HG02588 (cell line): ENCODE data around the gene ENOSF1.
"Not testable (repeated sequence)": the region's sequence is repeated elsewhere in the genome, so short reads cannot be mapped to it uniquely, and the experiment has no call there.

Experiments
- ATAC-seq: cut with Tn5 transposase; IDR thresholded peaks from one replicate; pipeline ENCODE4 v1.9.1; 2021; ENCODE audit warnings: mild to moderate bottlenecking, moderate library complexity; ENCODE audit not compliant: unreplicated experiment

Gene ENOSF1

DNA sequence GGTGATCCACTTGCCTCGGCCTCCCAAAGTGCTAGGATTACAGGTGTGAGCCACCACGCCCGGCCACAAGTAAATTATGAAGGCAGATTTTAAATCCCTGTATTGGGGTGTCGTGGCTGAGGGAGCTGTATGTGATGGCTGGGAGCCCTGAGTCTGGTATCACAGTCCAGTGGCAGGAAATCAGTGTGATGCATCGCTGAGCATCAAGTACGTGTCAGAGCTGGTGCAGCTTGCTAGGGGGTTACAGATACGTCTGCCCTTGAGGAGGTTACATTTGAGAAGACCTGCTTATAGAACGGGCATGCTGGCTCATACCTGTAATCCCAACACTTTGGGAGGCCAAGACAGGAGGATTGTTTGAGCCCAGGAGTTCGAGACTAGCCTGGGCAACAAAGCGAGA is 4.3 kb downstream of the ENOSF1 start:
- no peak for ATAC-seq

DNA sequence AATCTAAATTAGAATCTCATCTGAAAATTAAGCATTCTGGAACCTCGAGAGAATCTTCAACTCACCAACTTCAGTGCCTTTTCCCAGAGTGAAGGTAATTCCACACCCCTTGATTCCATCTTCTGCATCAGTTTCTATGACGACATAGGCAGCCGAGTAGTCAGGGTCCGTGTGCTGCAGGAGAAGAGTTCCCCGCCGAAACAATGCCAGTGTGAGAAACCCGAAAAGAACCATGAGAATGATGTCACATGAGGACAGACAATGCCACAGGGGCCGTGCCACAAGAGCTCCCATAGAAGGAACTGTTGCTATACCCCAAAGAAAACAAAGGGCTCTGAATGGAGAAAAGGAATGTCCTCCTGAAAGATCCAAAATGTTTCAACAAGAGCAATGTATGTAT is 6.0 kb downstream of the ENOSF1 start:
- no peak for ATAC-seq

DNA sequence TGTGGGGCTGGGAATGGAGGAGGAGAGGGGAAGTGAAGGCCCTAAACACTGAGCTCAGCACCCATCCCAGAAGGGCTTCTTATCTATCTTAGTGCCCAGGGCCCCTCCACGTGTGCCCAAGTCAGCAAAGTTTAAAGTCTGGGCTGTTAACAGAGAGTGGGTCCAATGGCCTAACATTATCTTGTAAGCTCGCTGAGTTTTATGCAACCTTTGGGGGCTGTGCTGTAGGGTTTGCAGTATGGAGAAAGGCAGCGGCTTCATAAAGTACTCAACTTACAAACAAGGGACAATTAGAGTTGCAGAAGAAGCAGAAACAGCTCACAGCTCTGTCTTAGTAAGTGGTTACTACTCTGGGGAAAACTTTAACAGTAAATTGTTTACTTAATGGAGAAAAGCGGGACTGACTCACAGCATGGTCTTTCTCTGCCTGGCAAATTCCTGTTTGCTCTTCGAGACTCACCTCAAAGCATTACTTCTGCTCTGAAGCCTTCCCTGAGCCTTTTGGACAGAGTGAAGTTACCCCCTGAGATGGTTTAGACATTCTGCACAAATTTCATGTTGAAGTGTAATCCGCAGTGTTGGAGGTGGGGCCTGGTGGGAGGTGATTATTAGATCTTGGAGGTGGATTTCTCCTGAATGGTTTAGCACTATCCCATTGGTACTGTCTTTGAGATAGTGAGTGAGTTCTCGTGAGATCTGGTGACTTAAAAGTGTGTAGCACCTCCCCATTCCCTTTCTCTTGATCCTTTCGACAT is 9.0 kb downstream of the ENOSF1 start:
- no peak for ATAC-seq

DNA sequence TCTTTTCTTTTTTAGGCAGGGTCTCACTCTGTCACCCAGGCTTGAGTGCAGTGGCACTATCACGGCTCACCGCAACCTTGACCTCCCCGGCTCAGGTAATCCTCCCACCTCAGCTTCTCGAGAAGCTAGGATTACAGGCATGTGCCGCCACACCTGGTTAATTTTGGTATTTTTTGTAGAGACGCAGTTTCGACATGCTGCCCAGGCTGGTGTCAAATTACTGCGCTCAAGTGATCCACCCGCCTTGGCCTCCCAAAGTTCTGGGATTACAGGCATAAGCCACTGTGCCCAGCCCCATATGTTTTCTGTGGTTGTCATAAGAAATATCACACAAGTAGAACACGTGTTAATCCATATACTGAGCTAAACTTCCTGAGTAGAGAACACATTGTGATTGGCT is 14.6 kb downstream of the ENOSF1 start:
- ATAC-seq = no peak

GRCh38 chr18:697012-697411 is 15.4 kb downstream of the ENOSF1 start:
- no peak for ATAC-seq

GRCh38 chr18:693466-694187 is 18.8 kb downstream of the ENOSF1 start:
- no peak for ATAC-seq

GRCh38 chr18:692824-693223 is 19.6 kb downstream of the ENOSF1 start:
- no peak for ATAC-seq

GRCh38 chr18:688323-688722 is 24.1 kb downstream of the ENOSF1 start:
- no peak for ATAC-seq

- ATAC-seq = no peak
Observed at GRCh38 chr18:686339-687111, 25.9 kb downstream of the ENOSF1 start.

GRCh38 chr18:685438-685837 is 27.0 kb downstream of the ENOSF1 start:
- no peak for ATAC-seq

GRCh38 chr18:683531-683930 is 28.9 kb downstream of the ENOSF1 start:
- no peak for ATAC-seq

GRCh38 chr18:682833-683232 is 29.6 kb downstream of the ENOSF1 start:
- ATAC-seq = no peak

DNA sequence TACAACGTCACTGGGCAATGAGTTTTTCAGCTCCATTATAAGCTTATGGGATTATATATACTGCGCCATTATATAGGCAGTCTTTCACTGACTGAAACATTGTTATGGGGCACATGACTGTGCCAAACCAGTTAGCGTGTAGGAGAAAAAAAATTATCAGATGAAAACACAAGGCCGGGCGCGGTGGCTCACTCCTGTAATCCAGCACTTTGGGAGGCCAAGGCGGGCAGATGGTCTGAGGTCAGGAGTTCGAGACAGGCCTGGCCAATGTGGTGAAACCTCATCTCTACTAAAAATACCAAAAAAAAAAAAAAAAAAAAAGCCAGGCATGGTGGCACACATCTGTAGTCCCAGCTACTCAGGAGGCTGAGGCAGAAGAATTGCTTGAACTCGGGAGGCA is 30.0 kb downstream of the ENOSF1 start:
- not testable (repeated sequence) for ATAC-seq

GRCh38 chr18:681985-682384 is 30.4 kb downstream of the ENOSF1 start:
- no peak for ATAC-seq

- no peak for ATAC-seq
Observed at GRCh38 chr18:680392-680791, 32.0 kb downstream of the ENOSF1 start.

DNA sequence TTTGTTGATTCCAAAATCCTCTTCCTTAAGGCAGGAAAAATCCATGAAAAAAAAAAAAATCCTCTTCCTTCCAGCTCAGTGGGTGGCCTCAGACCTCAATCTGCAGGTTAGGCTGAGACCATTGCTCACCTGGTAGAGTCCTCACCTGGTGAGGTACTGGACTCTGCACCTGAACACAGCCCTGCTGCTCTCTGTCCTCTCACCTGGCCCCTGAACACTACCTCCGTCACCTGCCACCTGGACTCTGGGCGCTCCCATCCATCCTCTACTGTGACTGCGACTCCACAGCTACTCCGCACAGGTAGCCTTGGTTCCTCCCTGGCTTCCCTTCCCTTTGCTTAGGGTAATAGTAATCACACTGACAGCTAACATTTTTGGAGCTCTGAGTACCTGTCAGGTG is 32.9 kb downstream of the ENOSF1 start:
- no peak for ATAC-seq

GRCh38 chr18:678482-679182 is 33.8 kb downstream of the ENOSF1 start:
- no peak for ATAC-seq

DNA sequence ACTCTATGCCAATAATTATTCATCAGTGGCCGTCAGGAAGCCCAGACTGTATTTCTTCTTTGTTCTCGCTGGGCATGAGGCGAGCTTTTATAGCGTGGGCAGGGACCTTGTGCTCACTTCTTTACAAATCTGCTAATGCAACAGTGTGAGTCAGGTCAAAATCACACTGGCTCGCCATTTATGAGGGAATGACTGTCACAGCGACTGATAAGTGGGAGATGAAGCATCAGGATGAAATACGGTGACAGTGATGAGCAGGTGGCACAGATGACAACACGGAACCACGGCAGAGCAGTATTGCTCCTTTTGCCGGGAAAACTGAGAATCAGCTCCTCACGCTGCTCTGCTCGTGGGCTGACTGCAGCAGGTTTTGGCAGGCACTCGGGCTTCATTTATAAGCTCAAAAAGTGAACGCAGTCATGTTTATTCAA is 34.5 kb downstream of the ENOSF1 start:
- no peak for ATAC-seq

DNA sequence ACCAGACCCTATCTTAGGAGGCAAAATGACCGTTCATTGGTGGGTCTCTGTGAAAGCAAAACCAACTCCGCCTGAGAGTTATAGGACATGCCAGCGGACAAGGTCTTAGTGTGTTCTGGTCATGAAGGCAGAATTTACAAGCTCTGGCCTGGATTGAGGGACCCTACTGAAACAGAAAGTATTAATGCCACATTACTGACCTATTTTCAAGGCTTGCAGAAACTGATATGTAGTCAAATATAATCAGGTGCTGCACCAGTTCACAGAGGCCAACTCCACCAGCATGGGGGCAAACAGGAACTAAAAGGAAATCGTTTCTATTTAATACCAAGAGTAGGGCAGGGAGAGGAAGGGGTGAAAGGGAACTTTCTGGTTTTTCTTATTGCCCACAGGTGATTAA is 35.3 kb downstream of the ENOSF1 start:
- ATAC-seq = no peak

DNA sequence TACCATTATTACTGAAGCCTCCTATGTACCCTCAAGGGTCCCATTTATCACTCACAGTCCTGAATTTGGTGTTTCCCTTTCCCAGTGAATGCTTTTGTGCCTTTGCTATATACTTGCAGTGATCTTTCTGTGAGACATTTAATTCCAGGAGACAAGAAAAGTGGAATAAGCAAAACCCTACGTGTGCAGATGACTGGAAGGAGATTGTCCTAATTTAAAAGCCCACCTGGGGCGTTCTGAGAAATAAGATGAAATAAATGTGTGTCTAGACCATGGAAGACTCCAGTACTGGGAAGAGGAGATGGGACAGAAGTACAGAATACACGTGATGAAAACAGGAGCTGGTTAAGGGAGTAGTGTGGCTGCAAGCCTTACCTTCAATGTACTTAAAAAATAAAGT is 35.7 kb downstream of the ENOSF1 start:
- ATAC-seq = no peak

DNA sequence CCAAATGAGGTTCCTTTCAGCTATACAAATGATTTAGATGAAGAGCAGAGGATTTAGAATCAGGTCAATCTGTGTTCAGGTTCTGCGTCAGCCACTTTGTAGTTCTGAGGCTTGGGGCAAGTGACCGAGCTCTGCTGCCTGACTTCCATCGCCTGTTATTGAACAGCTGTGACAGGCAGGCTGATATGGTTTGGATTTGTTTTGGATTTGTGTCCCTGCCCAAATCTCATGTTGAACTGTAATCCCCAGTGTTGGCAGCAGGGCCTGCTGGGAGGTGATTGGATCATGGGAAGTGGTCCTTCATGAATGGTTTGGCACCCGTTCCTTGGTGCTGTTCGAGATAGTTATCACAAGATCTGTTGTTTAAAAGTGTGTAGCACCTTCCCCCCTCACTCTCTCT is 36.4 kb downstream of the ENOSF1 start:
- ATAC-seq = no peak
